ENCODE results near the gene SCYGR6. TPM values are rescaled to one million over a fixed set of nuclear protein-coding genes. Genes with fewer than 3 reads are reported as not detected.

Gene SCYGR6
- polyA plus RNA-seq, 3 donors: not detected

GRCh38 chr2:227703961-227704360 lies 20.6 kb downstream of the SCYGR6 start:
- no peak for TF ChIP-seq CTCF (IDR thresholded peaks at IDR 0.05)
- no peak overlapping the region for H3K4me3 Mint-ChIP-seq
- intact Hi-C loops (cut with micrococcal nuclease): no loop called here
- Histone ChIP-seq H3K4me1 (ENCODE audit: control insufficient read depth in 1 of 2, insufficient read depth in 2 of 2, low read length in 2 of 2) (no peaks in the 10 kb centered on the region), H3K4me3 (replicated peaks in 1 of 3; ENCODE audit: low read depth in 2 of 3, low read length in 3 of 3) (no peak overlapping the region), H3K27ac (ENCODE audit: low read depth in 1 of 2, low read length in 2 of 2) (no peak overlapping the region), H3K9ac (ENCODE audit: insufficient read depth, low read length, poor library complexity, severe bottlenecking) (no peak overlapping the region), H3K27me3 (ENCODE audit: control insufficient read depth in 2 of 2, insufficient read depth in 2 of 2, low read length in 2 of 2) (no peaks in the 10 kb centered on the region), H3K36me3 (replicated peaks in 1 of 2; ENCODE audit: control insufficient read depth in 1 of 2, insufficient read depth in 2 of 2, low read length in 2 of 2) (no peaks in the 10 kb centered on the region), H3K4me2 (replicated peaks; ENCODE audit: extremely low read depth, low read length, poor library complexity, severe bottlenecking) (no peak overlapping the region), H3K79me2 (ENCODE audit: insufficient read depth, low read length) (no peaks in the 10 kb centered on the region), H4K20me1 (ENCODE audit: insufficient read depth, low read length) (no peaks in the 10 kb centered on the region), H3K9me3 (replicated peaks in 1 of 2; ENCODE audit: control insufficient read depth in 1 of 2, insufficient read depth in 1 of 2, low read length in 2 of 2) (no peaks in the 10 kb centered on the region), H2AFZ (ENCODE audit: insufficient read depth, low read depth, low read length, poor library complexity, severe bottlenecking) (no peak overlapping the region)
- WGBS (ENCODE audit: insufficient coverage): 100% methylated on average over 1 of the region's 3 CpGs
- no peak for DNase-seq
- H3K9me3 Mint-ChIP-seq: peaks cover 0 to 3% (median 0%) of the 10 kb centered on the region in 7 donors
- H3K27me3 Mint-ChIP-seq (ENCODE audit: low read depth in 3 of 3): peaks cover 2 to 4% (median 2%) of the 10 kb centered on the region in 3 donors
- H3K4me1 Mint-ChIP-seq: no peaks in the 10 kb centered on the region
- H3K36me3 Mint-ChIP-seq: no peaks in the 10 kb centered on the region
- no peak overlapping the region for H3K27ac Mint-ChIP-seq

GRCh38 chr2:227703280-227703732 lies 21.3 kb downstream of the SCYGR6 start:
- H3K4me2 ChIP-seq (replicated peaks; ENCODE audit: extremely low read depth, low read length, poor library complexity, severe bottlenecking): no peak overlapping the region
- TF ChIP-seq CTCF (IDR thresholded peaks at IDR 0.05): no peak

More at GRCh38 chr2:227703280-227703732, 21.3 kb downstream of the SCYGR6 start:
- H3K4me1 Mint-ChIP-seq: no peaks in the 10 kb centered on the region
- no peaks in the 10 kb centered on the region for H3K36me3 Mint-ChIP-seq
- DNase-seq: no peak
- Histone ChIP-seq H3K36me3 (replicated peaks in 1 of 2; ENCODE audit: control insufficient read depth in 1 of 2, insufficient read depth in 2 of 2, low read length in 2 of 2) (no peaks in the 10 kb centered on the region), H3K9me3 (replicated peaks in 1 of 2; ENCODE audit: control insufficient read depth in 1 of 2, insufficient read depth in 1 of 2, low read length in 2 of 2) (no peaks in the 10 kb centered on the region), H4K20me1 (ENCODE audit: insufficient read depth, low read length) (no peaks in the 10 kb centered on the region), H3K79me2 (ENCODE audit: insufficient read depth, low read length) (no peaks in the 10 kb centered on the region), H3K4me3 (replicated peaks in 1 of 3; ENCODE audit: low read depth in 2 of 3, low read length in 3 of 3) (no peak overlapping the region), H3K27me3 (ENCODE audit: control insufficient read depth in 2 of 2, insufficient read depth in 2 of 2, low read length in 2 of 2) (no peaks in the 10 kb centered on the region), H2AFZ (ENCODE audit: insufficient read depth, low read depth, low read length, poor library complexity, severe bottlenecking) (no peak overlapping the region), H3K9ac (ENCODE audit: insufficient read depth, low read length, poor library complexity, severe bottlenecking) (no peak overlapping the region), H3K4me1 (ENCODE audit: control insufficient read depth in 1 of 2, insufficient read depth in 2 of 2, low read length in 2 of 2) (no peaks in the 10 kb centered on the region), H3K27ac (ENCODE audit: low read depth in 1 of 2, low read length in 2 of 2) (no peak overlapping the region)
- WGBS (ENCODE audit: insufficient coverage): no CpG with 5 or more reads among the region's 4 CpGs
- no peak overlapping the region for H3K27ac Mint-ChIP-seq
- peaks cover 0 to 3% (median 0%) of the 10 kb centered on the region in 7 donors for H3K9me3 Mint-ChIP-seq
- H3K27me3 Mint-ChIP-seq (ENCODE audit: low read depth in 3 of 3): peaks cover 2 to 4% (median 2%) of the 10 kb centered on the region in 3 donors
- H3K4me3 Mint-ChIP-seq: no peak overlapping the region
- intact Hi-C loops (cut with micrococcal nuclease): no loop called here
